ENCODE results near the gene LANCL3. TPM values are rescaled to one million over a fixed set of nuclear protein-coding genes. Genes with fewer than 3 reads are reported as not detected.

Gene LANCL3
- total RNA-seq, 2 experiments from 2014 or later, result 0.04 TPM; not detected in 1

- intact Hi-C loops (cut with micrococcal nuclease; ENCODE audit: unreplicated experiment), result no loop called here
- BruUV-seq (replicated peaks), result no TSS peak
Observed at GRCh38 chrX:37692918-37693317, 121.5 kb downstream of the LANCL3 start.

GRCh38 chrX:37697169-37697760, 125.8 kb downstream of the LANCL3 start:
- Histone ChIP-seq H3K4me3 (ENCODE audit: low read depth, low read length, poor library complexity, severe bottlenecking) (no peak overlapping the region), H3K79me2 (ENCODE audit: insufficient read depth, low read depth, low read length) (no peaks in the 10 kb centered on the region), H4K20me1 (ENCODE audit: insufficient read depth, low read length) (no peaks in the 10 kb centered on the region), H3K9me2 (ENCODE audit: insufficient read depth, low read length) (no peaks in the 10 kb centered on the region), H3K36me3 (ENCODE audit: insufficient read depth, low read length) (no peaks in the 10 kb centered on the region), H3K4me2 (ENCODE audit: low read length) (no peak overlapping the region), H3K9me3 (ENCODE audit: low read length) (no peaks in the 10 kb centered on the region), H2AFZ (ENCODE audit: low read length) (no peak overlapping the region), H3K27ac (ENCODE audit: low read depth, low read length, poor library complexity, severe bottlenecking) (no peak overlapping the region), H3K4me1 (ENCODE audit: insufficient read depth, low read length, poor library complexity, severe bottlenecking) (no peaks in the 10 kb centered on the region)
- ChIA-PET POLR2A (interaction anchor here (0.8 kb wide), 1 partner anchor 14 kb away, joined by 3 read pairs; no protein-coding TSS in a partner anchor), CTCF (ENCODE audit: unreplicated experiment) (no interaction called here)
- no TSS peak for BruUV-seq (replicated peaks)
- intact Hi-C loops (cut with micrococcal nuclease; ENCODE audit: unreplicated experiment), result no loop called here
- DNase-seq (ENCODE audit: low spot score), result no peak
- TF ChIP-seq CTCF (conservative IDR thresholded peaks at IDR 0.05; ENCODE audit: low read length) (no peak), EZH2phosphoT487 (IDR thresholded peaks at IDR 0.05; ENCODE audit: borderline replicate concordance, low read depth, low read length) (no peak)

More at GRCh38 chrX:37692918-37693317, 121.5 kb downstream of the LANCL3 start:
- H2AFZ ChIP-seq (ENCODE audit: low read length), result no peak overlapping the region
- no peak for DNase-seq (ENCODE audit: low spot score)
- H3K4me3 ChIP-seq (ENCODE audit: low read depth, low read length, poor library complexity, severe bottlenecking), result no peak overlapping the region
- H3K9me2 ChIP-seq (ENCODE audit: insufficient read depth, low read length), result no peaks in the 10 kb centered on the region
- H4K20me1 ChIP-seq (ENCODE audit: insufficient read depth, low read length), result no peaks in the 10 kb centered on the region
- no peak for TF ChIP-seq CTCF (conservative IDR thresholded peaks at IDR 0.05; ENCODE audit: low read length)
- TF ChIP-seq EZH2phosphoT487 (IDR thresholded peaks at IDR 0.05; ENCODE audit: borderline replicate concordance, low read depth, low read length), result no peak
- ChIA-PET CTCF (ENCODE audit: unreplicated experiment) (no interaction called here), POLR2A (no interaction called here)
- H3K79me2 ChIP-seq (ENCODE audit: insufficient read depth, low read depth, low read length), result no peaks in the 10 kb centered on the region
- no peak overlapping the region for H3K4me2 ChIP-seq (ENCODE audit: low read length)
- no peaks in the 10 kb centered on the region for H3K9me3 ChIP-seq (ENCODE audit: low read length)
- no peaks in the 10 kb centered on the region for H3K4me1 ChIP-seq (ENCODE audit: insufficient read depth, low read length, poor library complexity, severe bottlenecking)
- H3K27ac ChIP-seq (ENCODE audit: low read depth, low read length, poor library complexity, severe bottlenecking), result no peak overlapping the region
- no peaks in the 10 kb centered on the region for H3K36me3 ChIP-seq (ENCODE audit: insufficient read depth, low read length)

GRCh38 chrX:37701588-37701987, 130.1 kb downstream of the LANCL3 start:
- Histone ChIP-seq H3K9me3 (ENCODE audit: low read length) (no peaks in the 10 kb centered on the region), H3K9me2 (ENCODE audit: insufficient read depth, low read length) (no peaks in the 10 kb centered on the region), H3K4me2 (ENCODE audit: low read length) (no peak overlapping the region), H3K79me2 (ENCODE audit: insufficient read depth, low read depth, low read length) (no peaks in the 10 kb centered on the region), H3K36me3 (ENCODE audit: insufficient read depth, low read length) (no peaks in the 10 kb centered on the region), H3K4me1 (ENCODE audit: insufficient read depth, low read length, poor library complexity, severe bottlenecking) (no peaks in the 10 kb centered on the region), H3K27ac (ENCODE audit: low read depth, low read length, poor library complexity, severe bottlenecking) (no peak overlapping the region), H4K20me1 (ENCODE audit: insufficient read depth, low read length) (no peaks in the 10 kb centered on the region), H3K4me3 (ENCODE audit: low read depth, low read length, poor library complexity, severe bottlenecking) (no peak overlapping the region), H2AFZ (ENCODE audit: low read length) (no peak overlapping the region)
- CTCF ChIA-PET (ENCODE audit: unreplicated experiment), result no interaction called here
- BruUV-seq (replicated peaks), result no TSS peak
- intact Hi-C loops (cut with micrococcal nuclease; ENCODE audit: unreplicated experiment), result no loop called here
- POLR2A ChIA-PET, result no interaction called here
- no peak for DNase-seq (ENCODE audit: low spot score)
- TF ChIP-seq CTCF (conservative IDR thresholded peaks at IDR 0.05; ENCODE audit: low read length) (no peak), EZH2phosphoT487 (IDR thresholded peaks at IDR 0.05; ENCODE audit: borderline replicate concordance, low read depth, low read length) (no peak)

Data from OCI-LY7 (cell line).